Measurements from ENCODE around the gene JUNB.

JUNB gene

GRCh38 chr19:12773571-12773970, 17.7 kb upstream of the JUNB start:
- no peak for DNase-seq (ENCODE audit: low read depth in 2 of 2, low spot score in 1 of 2)

- DNase-seq (ENCODE audit: low read depth in 2 of 2, low spot score in 1 of 2), result no peak
Measured at GRCh38 chr19:12774588-12775555, 16.4 kb upstream of the JUNB start, which contains the start of gene HOOK2. TSS of gene HOOK2 (minus strand) at chr19:12775552. CDS start at chr19:12775449, 103 bp downstream.

GRCh38 chr19:12777217-12778016, 13.9 kb upstream of the JUNB start:
- peak in 1 of 2 donors; percentile 66 for DNase-seq (ENCODE audit: low read depth in 2 of 2, low spot score in 1 of 2)

- DNase-seq (ENCODE audit: low read depth in 2 of 2, low spot score in 1 of 2), result no peak
Measured at GRCh38 chr19:12778017-12778904, 13.0 kb upstream of the JUNB start.

- no peak for DNase-seq (ENCODE audit: low read depth in 2 of 2, low spot score in 1 of 2)
Measured at GRCh38 chr19:12778905-12779161, 12.5 kb upstream of the JUNB start.

GRCh38 chr19:12779162-12779993, 11.9 kb upstream of the JUNB start:
- DNase-seq (ENCODE audit: low read depth in 2 of 2, low spot score in 1 of 2), result no peak

- no peak for DNase-seq (ENCODE audit: low read depth in 2 of 2, low spot score in 1 of 2)
Measured at GRCh38 chr19:12782174-12782423, 9.2 kb upstream of the JUNB start.

GRCh38 chr19:12782424-12783290, 8.6 kb upstream of the JUNB start:
- DNase-seq (ENCODE audit: low read depth in 2 of 2, low spot score in 1 of 2), result peak; percentile 74 to 85

- no peak for DNase-seq (ENCODE audit: low read depth in 2 of 2, low spot score in 1 of 2)
Measured at GRCh38 chr19:12783291-12783848, 7.9 kb upstream of the JUNB start.

- no peak for DNase-seq (ENCODE audit: low read depth in 2 of 2, low spot score in 1 of 2)
Measured at GRCh38 chr19:12783849-12784393, 7.4 kb upstream of the JUNB start.

GRCh38 chr19:12784394-12784870, 6.9 kb upstream of the JUNB start:
- no peak for DNase-seq (ENCODE audit: low read depth in 2 of 2, low spot score in 1 of 2)

GRCh38 chr19:12784871-12785430, 6.3 kb upstream of the JUNB start:
- DNase-seq (ENCODE audit: low read depth in 2 of 2, low spot score in 1 of 2), result no peak

GRCh38 chr19:12785431-12786031, 5.8 kb upstream of the JUNB start:
- DNase-seq (ENCODE audit: low read depth in 2 of 2, low spot score in 1 of 2), result no peak

- DNase-seq (ENCODE audit: low read depth in 2 of 2, low spot score in 1 of 2), result no peak
Measured at GRCh38 chr19:12786141-12786870, 5.0 kb upstream of the JUNB start.

- DNase-seq (ENCODE audit: low read depth in 2 of 2, low spot score in 1 of 2), result no peak
Measured at GRCh38 chr19:12786952-12787351, 4.3 kb upstream of the JUNB start.

- no peak for DNase-seq (ENCODE audit: low read depth in 2 of 2, low spot score in 1 of 2)
Measured at GRCh38 chr19:12787458-12787857, 3.8 kb upstream of the JUNB start.

GRCh38 chr19:12788042-12788681, 3.1 kb upstream of the JUNB start:
- no peak for DNase-seq (ENCODE audit: low read depth in 2 of 2, low spot score in 1 of 2)
